ENCODE measurements around the gene KCNN2.
"Not testable (repeated sequence)": the region's sequence is repeated elsewhere in the genome, so short reads cannot be mapped to it uniquely, and the experiment has no call there.

Gene KCNN2

GRCh38 chr5:114427204-114427603, 65.3 kb downstream of the KCNN2 start:
- DNase-seq = no peak

- DNase-seq = no peak
These were observed 68.7 kb downstream of the KCNN2 start for GRCh38 chr5:114430532-114430931.

GRCh38 chr5:114432684-114433083, 70.8 kb downstream of the KCNN2 start:
- not testable (repeated sequence) for DNase-seq

- DNase-seq = no peak
These were observed 72.7 kb downstream of the KCNN2 start for GRCh38 chr5:114434396-114435219.

- DNase-seq = no peak
These were observed 73.3 kb downstream of the KCNN2 start for GRCh38 chr5:114435220-114435481.

GRCh38 chr5:114435885-114436299, 74.0 kb downstream of the KCNN2 start:
- no peak for DNase-seq

GRCh38 chr5:114437936-114438335, 76.1 kb downstream of the KCNN2 start:
- DNase-seq = no peak

GRCh38 chr5:114438471-114438870, 76.6 kb downstream of the KCNN2 start:
- no peak for DNase-seq

GRCh38 chr5:114447084-114447773, 85.4 kb downstream of the KCNN2 start:
- DNase-seq = no peak

- DNase-seq = no peak
These were observed 86.6 kb downstream of the KCNN2 start for GRCh38 chr5:114448481-114448880.

GRCh38 chr5:114449860-114450421, 88.1 kb downstream of the KCNN2 start:
- peak; percentile 41 for DNase-seq

GRCh38 chr5:114450437-114450836, 88.6 kb downstream of the KCNN2 start:
- no peak for DNase-seq

- no peak for DNase-seq
These were observed 96.9 kb downstream of the KCNN2 start for GRCh38 chr5:114458726-114459125.

- no peak for DNase-seq
These were observed 105.3 kb downstream of the KCNN2 start for GRCh38 chr5:114467171-114467570.

- no peak for DNase-seq
These were observed 105.9 kb downstream of the KCNN2 start for GRCh38 chr5:114467729-114468128.

GRCh38 chr5:114469372-114469771, 107.5 kb downstream of the KCNN2 start:
- no peak for DNase-seq

- DNase-seq = no peak
These were observed 109.7 kb downstream of the KCNN2 start for GRCh38 chr5:114471529-114471928.

GRCh38 chr5:114473541-114473940, 111.7 kb downstream of the KCNN2 start:
- DNase-seq = no peak

- no peak for DNase-seq
These were observed 116.0 kb downstream of the KCNN2 start for GRCh38 chr5:114477816-114478334.

GRCh38 chr5:114500756-114501155, 138.9 kb downstream of the KCNN2 start:
- no peak for DNase-seq

- DNase-seq = no peak
These were observed 142.7 kb downstream of the KCNN2 start for GRCh38 chr5:114504560-114504959.

- no peak for DNase-seq
These were observed 162.4 kb downstream of the KCNN2 start for GRCh38 chr5:114524221-114524620.

GRCh38 chr5:114544561-114544960, 182.7 kb downstream of the KCNN2 start:
- DNase-seq = no peak

Data from hematopoietic multipotent progenitor cell treated with erythropoietin and hydrocortisone succinate and interleukin-3 and kit ligand, for 8 days (in vitro differentiated cells).